Stimulated activated CD8-positive, alpha-beta memory T cell treated with anti-CD3 and anti-CD28 coated beads, Interleukin-4, amount 100 ng/mL, for 4 hours (primary cell): ENCODE results near the gene MAPK1.
A peak's percentile ranks its signal among the peaks of the same experiment; 100 is the strongest.
"Not testable (repeated sequence)": the region's sequence is repeated elsewhere in the genome, so short reads cannot be mapped to it uniquely, and the experiment has no call there.

ENCODE experiments used
- DNase-seq, 2 donors: peaks; one replicate each; pipeline ENCODE4 v3.0.0-alpha.2; 2020; ENCODE audit warnings: low read depth in 2 of 2, low spot score in 1 of 2

Gene MAPK1

DNA sequence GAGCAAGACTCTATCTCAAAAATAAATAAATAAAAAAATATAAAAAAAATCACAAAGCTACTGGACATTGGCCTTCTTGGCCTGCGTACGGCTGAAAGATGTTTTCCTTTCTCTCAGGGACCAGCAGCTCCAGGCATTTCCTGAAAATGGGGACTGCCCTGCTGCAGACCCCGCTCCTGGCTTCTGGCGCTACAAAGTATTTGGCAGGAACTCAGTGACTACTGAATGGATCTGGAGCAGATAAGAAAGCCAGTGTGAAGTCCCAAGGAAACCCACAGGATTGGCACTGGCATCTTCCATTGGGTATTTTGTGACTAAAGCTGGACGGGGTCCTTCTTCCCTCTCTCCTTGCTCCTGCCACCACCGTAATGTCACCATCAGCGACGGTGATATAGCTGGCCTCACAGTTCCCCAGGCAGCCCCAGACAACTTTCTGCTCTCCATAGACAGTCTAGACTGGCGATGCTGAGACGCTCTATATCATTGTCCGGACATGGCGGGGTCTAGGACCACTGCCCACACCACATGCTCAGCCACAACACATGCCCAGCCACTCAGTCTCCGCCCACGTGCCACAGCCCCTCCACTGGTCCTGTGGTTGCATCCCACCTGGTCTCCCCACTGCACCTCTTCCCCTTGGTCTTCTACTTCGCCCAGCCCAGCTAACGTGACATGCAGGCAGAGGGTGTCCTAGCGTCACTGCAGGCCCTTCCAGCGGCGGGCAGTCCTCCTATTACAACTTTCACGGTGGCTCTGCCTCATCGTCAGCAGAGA, 109.2 kb downstream of the MAPK1 start:
- no peak for DNase-seq

DNA sequence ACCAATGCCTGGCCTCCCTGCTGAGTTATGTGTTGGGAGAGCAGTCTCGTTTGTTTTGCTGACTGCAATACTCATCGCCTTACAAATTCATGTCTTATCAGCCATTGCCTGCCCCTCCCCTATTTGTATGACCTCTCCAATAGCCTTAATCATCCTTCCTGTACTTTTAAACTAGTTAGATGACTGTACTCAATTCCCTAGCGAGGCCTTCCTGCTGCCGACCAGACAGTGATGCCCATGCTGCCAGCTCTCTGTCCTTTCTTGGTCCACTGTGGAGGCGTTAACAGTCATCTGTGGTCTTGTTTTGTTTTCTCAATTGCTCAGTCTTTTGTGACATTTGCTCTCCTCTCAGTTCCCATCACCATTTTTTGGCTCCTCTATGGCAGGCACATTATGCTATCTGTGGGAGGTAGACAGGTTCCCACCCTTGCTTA, 111.6 kb downstream of the MAPK1 start:
- no peak for DNase-seq

GRCh38 chr22:21754523-21754922, 112.9 kb downstream of the MAPK1 start:
- no peak for DNase-seq

DNA sequence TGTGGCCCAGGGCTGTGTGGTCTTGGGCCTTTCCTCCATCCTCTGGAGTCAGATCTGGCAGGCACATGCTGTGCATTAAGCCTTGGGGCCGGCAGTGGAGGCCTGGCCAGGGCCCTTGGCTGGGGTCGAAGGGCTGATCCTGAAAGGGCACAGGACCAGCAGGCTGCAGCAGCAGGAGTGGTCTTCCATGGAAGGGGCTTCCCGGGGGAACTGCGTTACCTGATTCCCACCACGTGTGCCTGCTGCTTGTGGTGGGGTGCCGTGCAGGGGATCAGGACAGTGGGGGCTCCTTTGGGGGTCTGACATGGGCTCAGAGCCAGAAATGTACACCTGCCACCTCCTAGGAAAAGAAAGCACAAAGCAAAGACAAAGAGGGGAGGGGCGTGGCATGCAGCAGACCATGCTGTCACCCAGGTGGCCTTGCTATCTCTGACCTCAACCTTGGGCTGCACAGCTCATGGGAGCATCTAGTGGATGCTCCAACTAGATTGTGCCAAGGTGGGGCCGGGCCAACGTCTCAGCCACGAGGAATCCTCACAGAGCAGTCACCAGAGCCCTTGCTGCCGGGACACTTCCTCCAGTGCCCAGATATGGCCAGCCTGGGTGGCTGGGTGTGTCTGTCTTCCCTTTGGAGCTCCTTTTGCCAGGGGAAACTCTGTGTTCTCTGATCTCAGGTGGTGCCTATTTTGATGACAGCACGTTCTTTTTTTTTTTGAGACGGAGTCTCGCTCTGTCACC, 113.9 kb downstream of the MAPK1 start:
- no peak for DNase-seq

GRCh38 chr22:21752276-21752675, 115.2 kb downstream of the MAPK1 start:
- DNase-seq, result no peak

- DNase-seq, result no peak
These were observed 121.5 kb downstream of the MAPK1 start for GRCh38 chr22:21745948-21746347.

GRCh38 chr22:21744917-21745316, 122.5 kb downstream of the MAPK1 start:
- not testable (repeated sequence) for DNase-seq

DNA sequence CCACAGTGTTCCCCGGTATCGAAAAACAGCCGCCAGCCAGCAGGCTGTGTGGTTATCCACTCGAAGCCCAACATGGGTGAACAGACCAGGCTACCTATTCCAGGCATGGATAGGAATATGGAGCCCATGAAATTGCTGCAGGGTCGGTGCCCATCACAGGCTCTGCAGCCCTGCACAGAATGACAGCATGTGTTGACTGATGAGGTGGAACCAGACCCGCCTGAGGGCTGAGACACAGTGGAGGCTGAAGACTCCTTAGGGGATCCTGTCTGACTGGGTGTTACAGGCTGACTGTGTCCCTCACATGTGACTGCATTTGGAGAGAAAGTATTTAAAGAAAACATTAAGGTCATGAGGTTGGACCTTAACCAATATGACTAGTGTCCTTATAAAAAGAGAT, 125.7 kb downstream of the MAPK1 start:
- DNase-seq, result no peak

- no peak for DNase-seq
These were observed 126.4 kb downstream of the MAPK1 start for GRCh38 chr22:21741059-21741458.

DNA sequence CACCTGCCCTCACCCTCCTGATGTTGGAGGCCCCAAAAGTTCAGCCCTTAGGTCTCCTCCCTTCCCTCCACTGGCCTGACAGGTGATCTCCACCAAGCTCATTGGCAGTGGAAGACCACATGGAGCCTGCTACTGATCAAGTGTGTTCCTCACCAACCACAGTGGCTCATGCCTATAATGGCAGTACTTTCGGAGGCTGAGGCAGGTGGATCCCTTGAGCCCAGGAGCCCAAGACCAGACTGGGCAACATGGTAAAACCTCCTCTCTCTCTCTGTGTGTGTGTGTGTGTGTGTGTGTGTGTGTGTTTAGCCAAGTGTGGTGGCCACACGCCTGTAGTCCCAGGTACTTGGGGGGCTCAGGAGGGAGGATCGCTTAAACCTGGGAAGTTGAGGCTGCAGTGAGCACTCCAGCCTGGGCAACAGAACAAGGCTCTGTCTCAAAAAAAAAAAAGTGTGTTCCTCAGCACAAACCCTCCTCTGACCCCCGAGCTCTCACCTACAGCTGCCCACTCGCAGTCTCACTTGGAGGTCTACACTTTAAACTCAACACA, 127.5 kb downstream of the MAPK1 start:
- no peak for DNase-seq

DNA sequence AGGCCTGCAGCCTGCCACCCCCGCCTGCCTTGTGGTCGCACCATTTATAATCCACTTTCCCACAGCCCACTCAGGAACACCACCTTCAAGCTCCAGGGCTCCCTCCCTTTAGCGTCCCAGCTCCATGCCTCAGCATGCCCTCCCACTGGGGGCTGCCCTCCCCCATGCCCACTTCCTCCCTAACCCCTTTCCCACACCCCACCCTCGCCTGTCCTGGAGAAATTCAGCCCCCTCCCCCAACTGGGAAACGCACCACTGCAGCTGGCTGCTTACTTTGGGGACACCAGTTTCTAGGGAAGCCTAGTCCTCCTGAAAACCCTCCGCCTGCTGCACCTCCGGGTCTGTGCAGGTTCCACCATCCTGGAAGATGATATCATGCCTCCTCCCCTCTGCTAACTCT, 128.5 kb downstream of the MAPK1 start:
- DNase-seq, result no peak

GRCh38 chr22:21738081-21738480, 129.4 kb downstream of the MAPK1 start:
- DNase-seq, result no peak

DNA sequence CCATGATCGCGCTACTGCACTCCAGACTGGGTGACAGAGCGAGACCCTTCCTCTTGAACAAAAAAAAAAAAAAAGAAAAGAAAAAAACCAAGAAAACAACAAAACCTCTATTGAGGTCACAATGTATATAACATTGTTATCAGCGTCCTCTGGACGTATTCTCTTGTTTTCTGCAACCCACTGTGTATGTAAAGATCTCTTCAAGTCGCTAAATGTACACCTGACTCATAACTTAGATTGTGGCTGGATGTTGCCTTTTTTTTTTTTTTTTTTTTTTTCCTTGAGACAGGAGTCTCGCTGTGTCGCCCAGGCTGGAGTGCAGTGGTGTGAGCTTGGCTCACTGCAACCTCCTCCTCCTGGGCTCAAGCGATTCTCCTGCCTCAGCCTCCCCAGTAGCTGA, 130.5 kb downstream of the MAPK1 start:
- no peak for DNase-seq

GRCh38 chr22:21736084-21736642, 131.3 kb downstream of the MAPK1 start:
- no peak for DNase-seq

DNA sequence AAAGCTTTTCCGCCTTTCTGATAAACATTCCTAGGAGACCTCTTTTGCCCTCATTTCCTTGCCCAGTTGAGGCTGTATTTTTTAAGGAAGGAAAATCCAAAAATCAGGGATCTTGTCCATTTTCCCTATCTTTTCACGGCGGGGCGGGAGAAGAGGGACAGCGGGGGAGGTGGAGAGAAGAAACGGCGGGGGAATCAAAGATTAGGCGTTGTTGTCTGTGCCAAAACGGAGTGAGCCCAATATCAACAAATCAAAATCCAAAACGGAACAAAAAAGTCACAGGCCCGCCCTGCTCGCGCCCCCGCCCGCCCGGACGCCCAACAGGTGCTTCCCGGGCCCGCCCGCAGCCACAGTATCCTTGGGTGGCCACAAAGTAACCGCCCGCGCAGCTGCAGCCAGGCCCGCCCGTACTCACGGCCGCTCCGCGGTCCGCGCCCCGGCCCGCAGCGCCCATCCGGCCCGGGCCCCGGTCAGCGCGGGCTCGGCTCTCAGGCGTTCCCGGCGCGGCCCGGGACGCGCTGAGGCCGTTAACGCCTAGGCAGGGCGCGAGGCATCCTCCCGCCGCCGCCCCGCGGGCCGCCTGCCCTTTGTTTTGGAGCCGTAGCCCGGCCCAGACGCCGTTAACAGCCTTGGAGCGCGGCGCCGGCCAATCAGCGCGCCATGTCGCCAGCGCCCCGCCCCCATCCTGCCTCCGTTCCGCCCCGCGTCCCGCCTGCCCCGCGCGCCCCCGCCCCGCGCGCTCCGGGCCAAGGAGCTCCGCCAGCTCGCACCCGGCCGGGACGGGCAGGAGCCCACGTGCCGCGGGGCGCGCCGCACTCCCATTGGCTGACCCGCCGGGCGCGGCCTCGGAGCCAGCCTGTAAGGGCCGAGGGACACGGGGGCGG, 132.0 kb downstream of the MAPK1 start, which contains the start of gene YPEL1:
TSS of gene YPEL1 (minus strand) at position 595 of the 884 bp plus-strand sequence. CDS start 25,050 bp downstream, outside the sequence.
- DNase-seq, result peak; percentile 84 to 88

DNA sequence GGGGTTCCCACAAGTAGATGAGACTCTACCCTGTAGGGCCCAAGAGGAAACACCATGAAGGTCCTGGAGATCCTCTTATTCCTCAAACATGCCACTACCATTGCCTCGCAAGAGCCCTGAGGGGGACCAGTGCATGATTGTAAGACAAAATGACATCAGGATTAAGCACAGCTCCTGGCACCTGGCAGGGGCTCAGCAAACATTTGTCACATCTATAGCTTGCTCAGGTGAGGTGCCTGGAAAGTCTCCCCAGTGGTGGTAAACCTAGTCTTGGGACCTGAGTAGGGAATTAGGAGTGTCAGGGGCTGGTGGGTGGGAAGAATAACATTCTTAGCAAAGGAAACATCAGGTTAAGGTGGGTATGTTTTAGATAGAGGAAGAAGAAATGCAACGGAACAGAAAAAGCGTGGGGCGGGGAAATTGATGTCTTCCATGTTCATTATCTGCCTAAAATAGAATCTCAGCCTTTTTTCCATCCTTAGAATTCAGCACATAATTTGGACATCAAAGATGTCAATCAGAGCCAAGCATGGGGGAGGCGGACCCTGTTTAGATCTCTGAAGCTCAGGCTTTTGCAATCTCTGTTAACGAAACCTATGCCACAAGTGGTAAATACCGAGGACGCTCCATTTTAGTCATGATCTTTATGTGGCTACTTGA, 132.8 kb downstream of the MAPK1 start:
- no peak for DNase-seq

GRCh38 chr22:21731503-21731902, 135.9 kb downstream of the MAPK1 start:
- no peak for DNase-seq

- DNase-seq, result no peak
These were observed 136.7 kb downstream of the MAPK1 start for GRCh38 chr22:21730535-21731308.

DNA sequence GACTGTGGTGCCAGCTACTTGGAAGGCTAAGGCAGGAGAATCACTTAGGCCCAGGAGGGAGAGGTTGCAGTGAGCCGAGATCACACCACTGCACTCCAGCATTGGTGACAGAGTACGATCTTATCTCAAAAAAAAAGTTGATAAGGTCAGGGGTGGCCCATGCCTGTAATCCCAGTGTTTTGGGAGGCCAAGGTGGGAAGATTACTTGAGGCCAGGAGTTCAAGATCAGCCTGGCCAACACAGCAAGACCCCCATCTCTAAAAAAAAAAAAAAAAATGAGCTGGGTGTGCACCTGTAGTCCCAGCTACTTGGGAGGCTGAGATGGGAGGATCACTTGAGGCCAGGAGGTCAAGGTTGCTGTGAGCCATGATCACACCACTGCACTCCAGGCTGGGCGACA, 138.3 kb downstream of the MAPK1 start:
- DNase-seq, result not testable (repeated sequence)
